ENCODE measurements around the gene KRT31. TPM values are rescaled to one million over a fixed set of nuclear protein-coding genes. Genes with fewer than 3 reads are reported as not detected.
"Not testable (repeated sequence)": the region's sequence is repeated elsewhere in the genome, so short reads cannot be mapped to it uniquely, and the experiment has no call there.

KRT31 gene
- total and polyA plus RNA-seq, 2 of the 13 experiments (the other 11 are each of a cell fraction or from before 2014, with no cell fraction given) = 0.05 TPM; not detected in 1

GRCh38 chr17:41433586-41433985, 36.2 kb upstream of the KRT31 start (continued):
- TF ChIP-seq ZXDC (CRISPR knock-in tag; IDR thresholded peaks at IDR 0.05) (no peak), ZNF572 (CRISPR knock-in tag; IDR thresholded peaks at IDR 0.05) (no peak)

- H3K27ac ChIP-seq (ENCODE audit: extremely low read length, insufficient read depth, low read length); ATAC-seq; H3K9me3 ChIP-seq (ENCODE audit: low read length); H3K27me3 ChIP-seq (ENCODE audit: control insufficient read depth in 1 of 2, insufficient read depth in 2 of 2, low read length in 2 of 2); POLR2A ChIA-PET; H3K4me2 ChIP-seq (ENCODE audit: low read depth, low read length); in situ Hi-C loops (cut with HindIII; ENCODE audit: extremely low pct_ligation_motif_present, low pct_unique_long_range_greater_than_20kb); DNase-seq (ENCODE audit: low spot score); H3K79me2 ChIP-seq (ENCODE audit: insufficient read depth, low read length); H4K20me1 ChIP-seq (ENCODE audit: insufficient read depth, low read length); H3K4me3 ChIP-seq (replicated peaks in 1 of 3; ENCODE audit: insufficient read depth in 1 of 3, low read depth in 2 of 3, low read length in 3 of 3); intact Hi-C loops (cut with micrococcal nuclease; ENCODE audit: unreplicated experiment); H2AFZ ChIP-seq (ENCODE audit: low read length); BruUV-seq (replicated peaks); H3K9ac ChIP-seq (ENCODE audit: insufficient read depth, low read depth, low read length); FAIRE-seq; H3K36me3 ChIP-seq (replicated peaks in 1 of 2; ENCODE audit: control insufficient read depth in 1 of 2, insufficient read depth in 2 of 2, low read length in 2 of 2); CTCF ChIA-PET (ENCODE audit: low intra/inter-chr PET ratio, low total read pairs): not testable (repeated sequence)
- peaks cover 15% of the 10 kb centered on the region; the same call in 1 of the 2 replicates for H3K4me1 ChIP-seq (ENCODE audit: insufficient read depth, low read length)
- WGBS (ENCODE audit: low lambda C conversion rate) = 8% methylated on average over 9 of the region's 9 CpGs
Observed at GRCh38 chr17:41430376-41430775, 33.0 kb upstream of the KRT31 start.

- Histone ChIP-seq H4K20me1 (ENCODE audit: insufficient read depth, low read length) (no peaks in the 10 kb centered on the region), H3K27me3 (ENCODE audit: control insufficient read depth in 1 of 2, insufficient read depth in 2 of 2, low read length in 2 of 2) (no peaks in the 10 kb centered on the region), H3K36me3 (replicated peaks in 1 of 2; ENCODE audit: control insufficient read depth in 1 of 2, insufficient read depth in 2 of 2, low read length in 2 of 2) (no peaks in the 10 kb centered on the region), H3K9me3 (ENCODE audit: low read length) (no peaks in the 10 kb centered on the region), H3K79me2 (ENCODE audit: insufficient read depth, low read length) (no peaks in the 10 kb centered on the region), H2AFZ (ENCODE audit: low read length) (no peak overlapping the region), H3K4me2 (ENCODE audit: low read depth, low read length) (no peak overlapping the region), H3K4me1 (ENCODE audit: insufficient read depth, low read length) (peaks cover 22% of the 10 kb centered on the region; the same call in 1 of the 2 replicates), H3K9ac (ENCODE audit: insufficient read depth, low read depth, low read length) (no peak overlapping the region), H3K27ac (ENCODE audit: extremely low read length, insufficient read depth, low read length) (no peak overlapping the region), H3K4me3 (replicated peaks in 1 of 3; ENCODE audit: insufficient read depth in 1 of 3, low read depth in 2 of 3, low read length in 3 of 3) (no peak overlapping the region)
- DNase-seq (ENCODE audit: low spot score) (no peak), FAIRE-seq (no peak), ATAC-seq (no peak)
- BruUV-seq (replicated peaks) = no TSS peak
- POLR2A ChIA-PET = no interaction called here
- in situ Hi-C loops (cut with HindIII; ENCODE audit: extremely low pct_ligation_motif_present, low pct_unique_long_range_greater_than_20kb) = no loop called here
- WGBS (ENCODE audit: low lambda C conversion rate) = 73% methylated on average over 7 of the region's 7 CpGs
- intact Hi-C loops (cut with micrococcal nuclease; ENCODE audit: unreplicated experiment) = no loop called here
- CTCF ChIA-PET (ENCODE audit: low intra/inter-chr PET ratio, low total read pairs) = no interaction called here
- TF ChIP-seq ZBTB46 (CRISPR knock-in tag; IDR thresholded peaks at IDR 0.05; ENCODE audit: borderline replicate concordance) = no peak
- no peak for TF ChIP-seq ZNF577 (CRISPR knock-in tag; IDR thresholded peaks at IDR 0.05; ENCODE audit: borderline replicate concordance, low read depth)
- TF ChIP-seq ISL2 (CRISPR knock-in tag; IDR thresholded peaks at IDR 0.05) = no peak
- TF ChIP-seq MNT (IDR thresholded peaks at IDR 0.05) = no peak
- no peak for TF ChIP-seq RBAK (CRISPR knock-in tag; IDR thresholded peaks at IDR 0.05)
- TF ChIP-seq SYNCRIP (IDR thresholded peaks at IDR 0.05; ENCODE audit: insufficient read depth, low read depth, low read length) = no peak
- TF ChIP-seq ESRRA (CRISPR knock-in tag; IDR thresholded peaks at IDR 0.05; ENCODE audit: low read depth) = no peak
- TF ChIP-seq ZNF841 (CRISPR knock-in tag; IDR thresholded peaks at IDR 0.05; ENCODE audit: borderline replicate concordance) = no peak
- TF ChIP-seq GFI1 (CRISPR knock-in tag; IDR thresholded peaks at IDR 0.05; ENCODE audit: borderline replicate concordance) = no peak
Observed at GRCh38 chr17:41429667-41430066, 32.3 kb upstream of the KRT31 start.
